Measurements from ENCODE around the gene HP.

HP gene

GRCh38 chr16:72092832-72093447 is 38.6 kb downstream of the HP start:
- no peak for DNase-seq

- DNase-seq = peak; percentile 98
These were observed 39.4 kb downstream of the HP start, which contains the start of the genes DHX38 and TXNL4B for GRCh38 chr16:72093448-72094265. TSS of gene DHX38 (plus strand) at chr16:72093847. CDS start at chr16:72096158, 2,311 bp downstream. TSS of gene TXNL4B (minus strand) at chr16:72093620. CDS start at chr16:72090749, 2,871 bp downstream.

GRCh38 chr16:72094266-72094610 is 39.9 kb downstream of the HP start:
- no peak for DNase-seq

DNA sequence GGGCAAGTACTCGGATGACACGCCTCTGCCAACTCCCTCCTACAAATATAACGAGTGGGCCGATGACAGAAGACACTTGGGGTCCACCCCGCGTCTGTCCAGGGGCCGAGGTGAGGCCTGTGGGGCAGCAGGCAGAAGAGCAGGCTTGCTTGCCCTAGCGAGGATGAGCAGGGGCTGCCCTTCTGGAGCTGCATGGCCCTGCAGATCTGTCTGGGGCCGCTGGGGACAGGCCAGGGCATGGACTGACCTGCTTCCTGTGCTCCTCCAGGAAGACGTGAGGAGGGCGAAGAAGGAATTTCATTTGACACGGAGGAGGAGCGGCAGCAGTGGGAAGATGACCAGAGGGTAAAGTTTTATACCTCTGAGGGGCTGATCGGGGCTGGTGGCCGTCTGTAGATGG is 44.6 kb downstream of the HP start:
- no peak for DNase-seq

DNA sequence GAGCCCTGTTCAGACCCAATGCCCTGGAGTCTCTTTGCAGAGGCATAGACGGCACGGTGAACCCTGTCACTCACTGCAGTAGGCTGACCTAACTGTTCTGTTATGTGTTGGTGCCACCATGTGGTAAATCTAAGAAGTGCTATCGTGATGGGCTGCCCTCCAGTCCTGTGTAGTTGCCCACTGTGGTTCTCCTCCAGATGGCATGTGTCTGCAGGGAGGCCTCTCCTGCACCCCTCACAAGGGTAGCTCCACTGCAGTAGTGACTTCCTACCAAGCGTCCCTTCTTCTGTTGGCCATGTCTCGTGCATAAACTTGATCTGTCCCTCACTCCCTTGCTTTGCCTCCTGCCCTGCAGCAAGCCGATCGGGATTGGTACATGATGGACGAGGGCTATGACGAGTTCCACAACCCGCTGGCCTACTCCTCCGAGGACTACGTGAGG is 45.1 kb downstream of the HP start:
- peak; percentile 41 for DNase-seq

DNA sequence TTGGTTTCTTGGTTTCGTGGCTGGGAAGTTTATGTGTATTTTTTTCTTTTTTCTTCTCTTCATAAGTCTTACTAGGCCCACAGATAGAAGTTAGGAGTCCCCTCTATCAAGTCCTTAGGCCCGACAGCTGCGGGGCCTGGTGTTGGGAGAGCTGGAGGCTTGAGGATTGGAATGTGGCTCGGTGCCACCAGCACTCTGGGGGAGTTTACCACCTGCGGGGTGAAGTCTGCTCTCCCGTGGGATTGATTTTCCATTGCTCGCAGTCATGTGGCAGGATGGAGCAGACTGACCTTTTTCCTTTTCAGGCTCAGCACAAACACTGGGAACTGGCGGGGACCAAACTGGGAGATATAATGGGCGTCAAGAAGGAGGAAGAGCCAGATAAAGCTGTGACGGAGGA is 46.9 kb downstream of the HP start:
- no peak for DNase-seq

- no peak for DNase-seq
These were observed 50.6 kb downstream of the HP start for GRCh38 chr16:72104905-72105304.

- DNase-seq = no peak
These were observed 51.7 kb downstream of the HP start for GRCh38 chr16:72105978-72106377.

DNA sequence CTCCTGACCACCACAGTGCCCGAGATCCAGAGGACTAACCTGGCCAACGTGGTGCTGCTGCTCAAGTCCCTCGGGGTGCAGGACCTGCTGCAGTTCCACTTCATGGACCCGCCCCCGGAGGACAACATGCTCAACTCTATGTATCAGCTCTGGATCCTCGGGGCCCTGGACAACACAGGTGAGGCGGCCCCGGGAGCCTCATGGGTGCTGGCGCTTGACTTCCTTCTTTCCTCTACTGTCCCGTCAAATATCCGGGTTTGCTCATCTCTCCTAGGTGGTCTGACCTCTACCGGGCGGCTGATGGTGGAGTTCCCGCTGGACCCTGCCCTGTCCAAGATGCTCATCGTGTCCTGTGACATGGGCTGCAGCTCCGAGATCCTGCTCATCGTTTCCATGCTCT is 53.1 kb downstream of the HP start:
- no peak for DNase-seq

GRCh38 chr16:72108353-72109102 is 54.2 kb downstream of the HP start:
- no peak for DNase-seq

DNA sequence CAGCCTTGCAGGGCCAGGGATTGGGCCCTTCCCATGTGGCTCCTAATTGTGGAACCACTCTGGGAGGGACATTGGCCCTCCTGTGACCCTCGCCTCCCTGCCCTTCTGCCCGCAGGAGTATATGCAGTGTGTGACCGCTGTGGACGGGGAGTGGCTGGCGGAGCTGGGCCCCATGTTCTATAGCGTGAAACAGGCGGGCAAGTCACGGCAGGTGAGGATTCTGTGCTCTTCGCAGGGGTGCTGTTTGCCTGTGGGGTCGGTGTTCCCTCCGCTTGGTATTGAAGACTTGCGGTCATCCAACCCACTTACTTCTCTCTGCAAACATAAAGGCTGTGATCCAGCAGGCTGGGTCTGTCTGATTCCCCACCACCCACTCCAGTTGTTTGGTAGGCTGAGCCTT is 55.0 kb downstream of the HP start:
- no peak for DNase-seq

GRCh38 chr16:72109966-72110530 is 55.7 kb downstream of the HP start:
- no peak for DNase-seq
